Retinal pigment epithelial cell (primary cell): ENCODE results near the gene ABAT.

Experiments used
- DNase-seq: peaks from one replicate; pipeline ENCODE4 v3.0.0-alpha.2; 2010; ENCODE audit warnings: low read depth
- H3K4me3 ChIP-seq: 2 replicates; pipeline ENCODE4 v1.5.1; 2011; ENCODE audit warnings: mild to moderate bottlenecking, low read length, control low read depth, moderate library complexity
- CTCF ChIP-seq: conservative IDR thresholded peaks from 2 replicates; pipeline ENCODE4 v1.5.1; 2011; ENCODE audit warnings: low read depth, low read length, control low read depth, inconsistent platforms

The ABAT gene

GRCh38 chr16:8814095-8814806 is 139.8 kb downstream of the ABAT start:
- no peak for TF ChIP-seq CTCF
- no peak for DNase-seq
- H3K4me3 ChIP-seq, result no peak overlapping the region

GRCh38 chr16:8816967-8817655 is 142.7 kb downstream of the ABAT start:
- no peak for TF ChIP-seq CTCF
- H3K4me3 ChIP-seq, result no peak overlapping the region
- no peak for DNase-seq

- DNase-seq, result no peak
- TF ChIP-seq CTCF, result no peak
- no peak overlapping the region for H3K4me3 ChIP-seq
These were observed 144.3 kb downstream of the ABAT start for GRCh38 chr16:8818504-8819270.

- TF ChIP-seq CTCF, result no peak
- DNase-seq, result no peak
These were observed 145.1 kb downstream of the ABAT start for GRCh38 chr16:8819411-8820034.

GRCh38 chr16:8822403-8822802 is 148.0 kb downstream of the ABAT start:
- no peak for TF ChIP-seq CTCF
- DNase-seq, result no peak
- no peak overlapping the region for H3K4me3 ChIP-seq

More at GRCh38 chr16:8819411-8820034, 145.1 kb downstream of the ABAT start:
- H3K4me3 ChIP-seq, result no peak overlapping the region

- DNase-seq, result no peak
- no peak overlapping the region for H3K4me3 ChIP-seq
- no peak for TF ChIP-seq CTCF
These were observed 152.0 kb downstream of the ABAT start for GRCh38 chr16:8826278-8826879.
